Lung (tissue), 12 donors: ENCODE results near the gene NLRP9. TPM values are rescaled to one million over a fixed set of nuclear protein-coding genes. Genes with fewer than 3 reads are reported as not detected.

Experiments
- ATAC-seq: fragments of 200-7000 bp; cut with Tn5 transposase; one replicate; pipeline ENCODE4 v1.9.1; 2020; ENCODE audit warnings: moderate number of reproducible peaks; ENCODE audit not compliant: insufficient read depth, low FRiP score
- DNase-seq, 3 donors: peaks; one replicate each; pipeline ENCODE4 v3.0.0-alpha.2; 2013 to 2017
- H3K27ac ChIP-seq, 2 donors: one replicate each; pipeline ENCODE4 v1.5.1; 2013; ENCODE audit warnings: mild to moderate bottlenecking in 2 of 2, moderate library complexity in 2 of 2, control low read depth in 1 of 2, inconsistent platforms in 1 of 2, low read depth in 1 of 2, low read length in 1 of 2
- H3K27me3 ChIP-seq, 3 donors: one replicate each; pipeline ENCODE4 v1.5.1; 2013; ENCODE audit warnings: low read length in 2 of 3; ENCODE audit not compliant: control insufficient read depth in 3 of 3, insufficient read depth in 3 of 3
- H3K36me3 ChIP-seq, 4 donors: one replicate each; pipeline ENCODE4 v1.5.1; 2013; ENCODE audit warnings: low read length in 4 of 4, mild to moderate bottlenecking in 1 of 4, moderate library complexity in 1 of 4; ENCODE audit not compliant: control insufficient read depth in 4 of 4, insufficient read depth in 4 of 4
- H3K4me1 ChIP-seq, 5 donors: one replicate each; pipeline ENCODE4 v1.5.1; 2013; ENCODE audit warnings: low read length in 5 of 5, mild to moderate bottlenecking in 2 of 5, moderate library complexity in 1 of 5; ENCODE audit not compliant: control insufficient read depth in 5 of 5, insufficient read depth in 5 of 5
- H3K4me3 ChIP-seq: one replicate; pipeline ENCODE4 v1.5.1; 2013; ENCODE audit warnings: mild to moderate bottlenecking, control low read depth, moderate library complexity
- H3K9ac ChIP-seq, 2 donors: one replicate each; pipeline ENCODE4 v1.5.1; 2013; ENCODE audit warnings: low read length in 2 of 2, control low read depth in 1 of 2; ENCODE audit not compliant: insufficient read depth in 1 of 2
- H3K9me3 ChIP-seq, 4 donors: one replicate each; pipeline ENCODE4 v1.5.1; 2013; ENCODE audit warnings: low read length in 3 of 4, mild to moderate bottlenecking in 1 of 4, moderate library complexity in 1 of 4; ENCODE audit not compliant: control insufficient read depth in 4 of 4, insufficient read depth in 3 of 4
- CTCF ChIP-seq: IDR thresholded peaks from 2 replicates; pipeline ENCODE4 v1.5.1; 2012; ENCODE audit warnings: mild to moderate bottlenecking; ENCODE audit errors: control extremely low read depth, extremely low read depth
- WGBS, 2 donors: extraction: QIAGEN DNeasy Blood & Tissue Kit; methylation state at CpG; one replicate each; pipeline ENCODE4 v1.1.7; 2013; 5-methylcytosine and 5-hydroxymethylcytosine counted together
- polyA plus RNA-seq, 2 donors: library from polyadenylated mRNA; stranded (reverse); fragments of 200-250 nt; gene quantifications; one replicate each; pipeline ENCODE4 v1.2.1, GENCODE V29; 2013
- total RNA-seq, 2 donors: library from RNA; depleted of rRNA in 1 of 2; stranded (reverse); fragments of >200 nt in 1 of 2; gene quantifications; one replicate each; pipeline ENCODE4 v1.2.1, GENCODE V29; 2014 to 2021
- donor health status: control.
- donor health status: control.
- donor health status: Bipolar disorder and iron deficiency.
- donor health status: healthy.
- donor health status: DM: yes; HTN: yes; CAD: no.

NLRP9 gene
- total and polyA plus RNA-seq, 4 donors, result not detected

- Histone ChIP-seq H3K4me3 (no peak overlapping the region), H3K9ac (no peak overlapping the region), H3K36me3 (peaks cover 4 to 33% (median 25%) of the 10 kb centered on the region in 4 donors), H3K27me3 (no peaks in the 10 kb centered on the region), H3K9me3 (no peaks in the 10 kb centered on the region), H3K4me1 (peaks cover 3 to 14% (median 11%) of the 10 kb centered on the region in 5 donors), H3K27ac (no peak overlapping the region)
- WGBS, 2 donors, result 78 to 81% methylated on average over 15 of the region's 15 CpGs
- no peak for TF ChIP-seq CTCF
- no peak for ATAC-seq
- no peak for DNase-seq
These were observed 64.3 kb downstream of the NLRP9 start for GRCh38 chr19:55673889-55674288.

DNA sequence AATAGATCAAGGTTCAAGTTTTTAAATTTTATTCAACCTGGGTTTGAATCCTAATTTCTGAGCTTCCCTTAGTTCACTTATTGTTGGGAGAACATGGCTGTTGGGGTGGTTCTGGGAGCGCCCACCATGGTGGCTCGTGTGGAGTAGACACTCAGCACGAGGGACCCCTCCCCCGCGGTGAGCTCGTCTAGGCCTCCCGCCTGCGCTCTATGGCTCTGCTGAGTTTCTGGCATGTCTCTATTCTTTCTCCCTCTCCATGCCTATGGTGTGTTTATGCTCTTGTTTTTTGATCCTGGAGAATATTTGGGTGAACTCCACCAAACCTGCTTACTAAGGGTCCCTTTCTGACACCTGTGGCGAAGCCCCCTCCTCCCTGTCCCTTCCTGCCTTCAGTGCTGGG is 64.7 kb downstream of the NLRP9 start:
- TF ChIP-seq CTCF, result no peak
- Histone ChIP-seq H3K36me3 (peaks cover 8 to 33% (median 21%) of the 10 kb centered on the region in 4 donors), H3K9me3 (no peaks in the 10 kb centered on the region), H3K4me1 (peaks cover 3 to 14% (median 11%) of the 10 kb centered on the region in 5 donors), H3K27me3 (no peaks in the 10 kb centered on the region), H3K9ac (no peak overlapping the region), H3K27ac (no peak overlapping the region), H3K4me3 (no peak overlapping the region)
- WGBS, 2 donors, result 81 to 83% methylated on average over 9 of the region's 9 CpGs
- ATAC-seq, result no peak
- DNase-seq, result no peak

DNA sequence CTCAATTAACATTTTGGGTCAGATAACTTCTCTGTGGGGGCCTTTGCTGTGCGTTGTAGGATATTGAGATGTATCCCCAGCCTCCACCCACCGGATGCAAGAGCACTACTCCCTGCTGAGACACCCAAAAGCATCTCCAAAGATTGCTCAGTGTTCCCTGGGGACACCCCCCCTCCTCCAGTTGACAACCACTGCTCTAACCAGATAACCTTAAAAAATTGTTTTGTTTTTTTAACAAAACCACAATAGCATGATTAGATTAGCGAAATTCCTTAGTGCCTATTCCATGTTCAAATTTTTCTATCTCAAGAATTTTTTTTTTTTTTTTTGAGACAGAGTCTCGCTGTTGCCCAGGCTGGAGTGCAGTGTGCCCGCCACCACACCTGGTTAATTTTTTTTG is 65.8 kb downstream of the NLRP9 start:
- Histone ChIP-seq H3K9ac (no peak overlapping the region), H3K9me3 (no peaks in the 10 kb centered on the region), H3K27me3 (no peaks in the 10 kb centered on the region), H3K27ac (no peak overlapping the region), H3K4me1 (peaks cover 3 to 14% (median 7%) of the 10 kb centered on the region in 5 donors), H3K36me3 (peaks cover 11 to 41% (median 25%) of the 10 kb centered on the region in 4 donors), H3K4me3 (no peak overlapping the region)
- DNase-seq (no peak), ATAC-seq (no peak)
- WGBS, 2 donors, result 89 to 94% methylated on average over 5 of the region's 5 CpGs
- TF ChIP-seq CTCF, result no peak

GRCh38 chr19:55671054-55671378 is 67.2 kb downstream of the NLRP9 start:
- no peak for TF ChIP-seq CTCF
- no peaks in the 10 kb centered on the region for H3K27me3 ChIP-seq
- no peaks in the 10 kb centered on the region for H3K9me3 ChIP-seq
- peaks cover 0 to 4% (median 2%) of the 10 kb centered on the region in 5 donors for H3K4me1 ChIP-seq
- WGBS, 2 donors, result 84% methylated on average over 2 of the region's 2 CpGs
- no peak overlapping the region for H3K9ac ChIP-seq
- no peak overlapping the region for H3K27ac ChIP-seq
- no peak for ATAC-seq
- no peak for DNase-seq
- H3K36me3 ChIP-seq, result peaks cover 11 to 55% (median 36%) of the 10 kb centered on the region in 4 donors
- no peak overlapping the region for H3K4me3 ChIP-seq
